GM21447 (cell line): ENCODE results near the gene DNAJC5.

ENCODE experiments used
- ATAC-seq: cut with Tn5 transposase; IDR thresholded peaks from one replicate; pipeline ENCODE4 v1.9.1; 2021; ENCODE audit not compliant: unreplicated experiment

Gene DNAJC5

GRCh38 chr20:63883201-63883593 is 11.7 kb upstream of the DNAJC5 start:
- ATAC-seq: no peak

- ATAC-seq: no peak
Observed at GRCh38 chr20:63884506-63885263, 10.2 kb upstream of the DNAJC5 start.

GRCh38 chr20:63885264-63886053 is 9.5 kb upstream of the DNAJC5 start:
- ATAC-seq: no peak

- no peak for ATAC-seq
Observed at GRCh38 chr20:63886054-63886419, 8.9 kb upstream of the DNAJC5 start.

GRCh38 chr20:63886921-63887320 is 8.0 kb upstream of the DNAJC5 start:
- no peak for ATAC-seq

- ATAC-seq: no peak
Observed at GRCh38 chr20:63889241-63890200, 5.4 kb upstream of the DNAJC5 start.

GRCh38 chr20:63890201-63890576 is 4.7 kb upstream of the DNAJC5 start:
- ATAC-seq: no peak

- ATAC-seq: no peak
Observed at GRCh38 chr20:63890616-63891015, 4.3 kb upstream of the DNAJC5 start.

- no peak for ATAC-seq
Observed at GRCh38 chr20:63891061-63892002, 3.6 kb upstream of the DNAJC5 start.

- no peak for ATAC-seq
Observed at GRCh38 chr20:63892402-63892801, 2.5 kb upstream of the DNAJC5 start.

- no peak for ATAC-seq
Observed at GRCh38 chr20:63893999-63894357, 948 bp upstream of the DNAJC5 start.

GRCh38 chr20:63895202-63895951 is 451 bp downstream of the DNAJC5 start:
- peak; percentile 10 for ATAC-seq

- ATAC-seq: peak; percentile 14
Observed at GRCh38 chr20:63895952-63896263, 982 bp downstream of the DNAJC5 start.

GRCh38 chr20:63896264-63897105 is 1.6 kb downstream of the DNAJC5 start:
- peak; percentile 42 for ATAC-seq

- no peak for ATAC-seq
Observed at GRCh38 chr20:63897978-63898561, 3.1 kb downstream of the DNAJC5 start.

- ATAC-seq: no peak
Observed at GRCh38 chr20:63898882-63899558, 4.1 kb downstream of the DNAJC5 start.

- no peak for ATAC-seq
Observed at GRCh38 chr20:63900413-63900812, 5.5 kb downstream of the DNAJC5 start.
